ENCODE data around the gene PABPC5. TPM values are rescaled to one million over a fixed set of nuclear protein-coding genes. Genes with fewer than 3 reads are reported as not detected.

Gene PABPC5
- total RNA-seq, 3 donors from 2014 or later (not counting 1 experiment from before 2014, with no cell fraction given): not detected

DNA sequence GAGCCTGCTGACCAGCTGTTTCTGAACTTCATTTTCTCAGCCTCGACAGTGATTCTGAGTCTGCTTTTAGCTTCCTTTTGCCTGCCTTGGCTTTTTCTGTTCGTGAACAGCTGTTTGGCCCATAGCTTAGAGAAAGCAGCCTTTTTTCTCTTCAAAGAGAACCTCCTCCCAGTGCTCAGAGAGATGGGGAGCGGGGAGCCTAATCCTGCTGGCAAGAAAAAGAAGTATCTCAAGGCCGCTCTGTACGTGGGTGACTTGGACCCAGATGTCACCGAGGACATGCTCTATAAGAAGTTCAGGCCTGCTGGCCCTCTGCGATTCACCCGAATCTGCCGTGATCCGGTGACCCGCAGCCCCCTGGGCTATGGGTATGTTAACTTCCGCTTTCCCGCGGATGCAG lies 756 bp downstream of the PABPC5 start:
- Mint-ChIP-seq H3K36me3 (no peaks in the 10 kb centered on the region), H3K27ac (no peak overlapping the region), H3K27me3 (ENCODE audit: low read depth in 2 of 2) (peaks cover 0 to 16% of the 10 kb centered on the region in 2 donors), H3K9me3 (peaks cover 0 to 7% of the 10 kb centered on the region in 2 donors), H3K4me1 (no peaks in the 10 kb centered on the region), H3K4me3 (no peak overlapping the region)
- no peaks in the 10 kb centered on the region for H3K9me3 ChIP-seq (ENCODE audit: control insufficient read depth, insufficient read depth, low read length)
- ATAC-seq: no peak
- no peak overlapping the region for H3K27ac ChIP-seq (ENCODE audit: low read length)
- no peak for TF ChIP-seq CTCF (IDR thresholded peaks at IDR 0.05)
- no peak overlapping the region for H3K4me3 ChIP-seq (ENCODE audit: low read length)
- 62% methylated on average over 14 of the region's 14 CpGs for WGBS (ENCODE audit: insufficient coverage)
- no peak for DNase-seq
- H3K27me3 ChIP-seq (ENCODE audit: control insufficient read depth, insufficient read depth, low read length): no peaks in the 10 kb centered on the region
- no peaks in the 10 kb centered on the region for H3K36me3 ChIP-seq (ENCODE audit: control insufficient read depth, insufficient read depth, low read length)
- intact Hi-C loops (cut with micrococcal nuclease): no loop called here
- no peaks in the 10 kb centered on the region for H3K4me1 ChIP-seq (ENCODE audit: control insufficient read depth, insufficient read depth, low read length)
